ENCODE measurements around the gene GPR176.

Gene GPR176

GRCh38 chr15:39936681-39937080, 16.6 kb upstream of the GPR176 start:
- TF ChIP-seq, protein P1, sequence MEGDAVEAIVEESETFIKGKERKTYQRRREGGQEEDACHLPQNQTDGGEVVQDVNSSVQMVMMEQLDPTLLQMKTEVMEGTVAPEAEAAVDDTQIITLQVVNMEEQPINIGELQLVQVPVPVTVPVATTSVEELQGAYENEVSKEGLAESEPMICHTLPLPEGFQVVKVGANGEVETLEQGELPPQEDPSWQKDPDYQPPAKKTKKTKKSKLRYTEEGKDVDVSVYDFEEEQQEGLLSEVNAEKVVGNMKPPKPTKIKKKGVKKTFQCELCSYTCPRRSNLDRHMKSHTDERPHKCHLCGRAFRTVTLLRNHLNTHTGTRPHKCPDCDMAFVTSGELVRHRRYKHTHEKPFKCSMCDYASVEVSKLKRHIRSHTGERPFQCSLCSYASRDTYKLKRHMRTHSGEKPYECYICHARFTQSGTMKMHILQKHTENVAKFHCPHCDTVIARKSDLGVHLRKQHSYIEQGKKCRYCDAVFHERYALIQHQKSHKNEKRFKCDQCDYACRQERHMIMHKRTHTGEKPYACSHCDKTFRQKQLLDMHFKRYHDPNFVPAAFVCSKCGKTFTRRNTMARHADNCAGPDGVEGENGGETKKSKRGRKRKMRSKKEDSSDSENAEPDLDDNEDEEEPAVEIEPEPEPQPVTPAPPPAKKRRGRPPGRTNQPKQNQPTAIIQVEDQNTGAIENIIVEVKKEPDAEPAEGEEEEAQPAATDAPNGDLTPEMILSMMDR (IDR thresholded peaks at IDR 0.05; ENCODE audit: insufficient read depth, low read length), result no peak
- no peak for TF ChIP-seq SPI1 (IDR thresholded peaks at IDR 0.05; ENCODE audit: borderline replicate concordance, low read depth)
- TF ChIP-seq POLR2AphosphoS5 (IDR thresholded peaks at IDR 0.05; ENCODE audit: low read depth), result no peak
- TF ChIP-seq GABPA (IDR thresholded peaks at IDR 0.05; ENCODE audit: low read depth), result no peak
- no peak for TF ChIP-seq REST (IDR thresholded peaks at IDR 0.05; ENCODE audit: insufficient replicate concordance, low read depth)
- DNase-seq (ENCODE audit: low read depth in 1 of 2, low spot score in 1 of 2), result no peak
- H3K27ac ChIP-seq (replicated peaks), result no peak overlapping the region
- H3K4me3 ChIP-seq (replicated peaks; ENCODE audit: insufficient read depth, low read length), result no peak overlapping the region
- H3K27me3 ChIP-seq (ENCODE audit: insufficient read depth, poor library complexity, severe bottlenecking), result no peaks in the 10 kb centered on the region

- TF ChIP-seq GABPA (IDR thresholded peaks at IDR 0.05; ENCODE audit: low read depth) (no peak), SPI1 (IDR thresholded peaks at IDR 0.05; ENCODE audit: borderline replicate concordance, low read depth) (no peak), POLR2AphosphoS5 (IDR thresholded peaks at IDR 0.05; ENCODE audit: low read depth) (no peak), REST (IDR thresholded peaks at IDR 0.05; ENCODE audit: insufficient replicate concordance, low read depth) (no peak)
- TF ChIP-seq, protein P1 (IDR thresholded peaks at IDR 0.05; ENCODE audit: insufficient read depth, low read length), result no peak
- DNase-seq (ENCODE audit: low read depth in 1 of 2, low spot score in 1 of 2), result no peak
- Histone ChIP-seq H3K4me3 (replicated peaks; ENCODE audit: insufficient read depth, low read length) (no peak overlapping the region), H3K27me3 (ENCODE audit: insufficient read depth, poor library complexity, severe bottlenecking) (no peaks in the 10 kb centered on the region), H3K27ac (replicated peaks) (no peak overlapping the region)
Measured at GRCh38 chr15:39936187-39936586, 16.1 kb upstream of the GPR176 start.

- Histone ChIP-seq H3K27me3 (ENCODE audit: insufficient read depth, poor library complexity, severe bottlenecking) (no peaks in the 10 kb centered on the region), H3K4me3 (replicated peaks; ENCODE audit: insufficient read depth, low read length) (no peak overlapping the region), H3K27ac (replicated peaks) (peak overlapping the region; percentile 22; the same call in 1 of the 2 replicates)
- DNase-seq (ENCODE audit: low read depth in 1 of 2, low spot score in 1 of 2), result no peak
- TF ChIP-seq REST (IDR thresholded peaks at IDR 0.05; ENCODE audit: insufficient replicate concordance, low read depth), result no peak
Measured at GRCh38 chr15:39935241-39935640, 15.2 kb upstream of the GPR176 start.
